ENCODE data around the gene CNKSR2. TPM values are rescaled to one million over a fixed set of nuclear protein-coding genes. Genes with fewer than 3 reads are reported as not detected.
A peak's percentile ranks its signal among the peaks of the same experiment; 100 is the strongest.

The CNKSR2 gene
- total and polyA plus RNA-seq, 4 donors: 0.74 to 41.4 (median 2.1) TPM

DNA sequence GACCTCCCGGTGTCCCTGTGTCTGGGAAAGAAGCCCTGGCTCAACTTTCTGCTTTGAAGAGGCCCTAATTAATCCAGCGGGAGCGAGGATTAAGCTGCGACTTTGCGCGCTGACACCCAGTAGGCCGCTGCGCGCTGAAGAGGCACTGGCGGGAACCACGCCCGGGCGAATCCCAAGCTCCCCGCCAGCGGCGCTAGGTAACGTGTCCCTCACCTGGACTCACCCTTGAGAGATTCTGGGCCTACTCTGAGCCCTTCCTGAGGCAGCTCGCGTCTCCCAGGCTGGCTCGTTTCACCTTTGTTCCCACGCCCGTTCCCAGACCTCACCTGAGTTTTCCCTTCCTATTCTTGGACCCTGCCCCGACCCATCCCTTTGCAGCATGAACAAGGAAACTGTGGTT, 284.5 kb downstream of the CNKSR2 start:
- Histone ChIP-seq H3K9ac (ENCODE audit: insufficient read depth in 1 of 2, low read length in 2 of 2) (no peak overlapping the region), H3K27ac (ENCODE audit: low read depth in 1 of 2, low read length in 1 of 2) (peak overlapping the region in 1 of 2 donors; percentile 93), H3K4me3 (no peak overlapping the region), H3K36me3 (ENCODE audit: control insufficient read depth in 4 of 4, insufficient read depth in 4 of 4, low read length in 4 of 4) (no peaks in the 10 kb centered on the region), H3K9me3 (ENCODE audit: control insufficient read depth in 4 of 4, insufficient read depth in 3 of 4, low read length in 3 of 4) (peaks cover 0 to 6% (median 0%) of the 10 kb centered on the region in 4 donors), H3K4me1 (ENCODE audit: control insufficient read depth in 5 of 5, insufficient read depth in 5 of 5, low read length in 5 of 5) (peaks cover 0 to 17% (median 2%) of the 10 kb centered on the region in 5 donors), H3K27me3 (ENCODE audit: control insufficient read depth in 3 of 3, insufficient read depth in 3 of 3, low read length in 2 of 3) (peaks cover 2 to 9% (median 4%) of the 10 kb centered on the region in 3 donors)
- TF ChIP-seq, protein P1, sequence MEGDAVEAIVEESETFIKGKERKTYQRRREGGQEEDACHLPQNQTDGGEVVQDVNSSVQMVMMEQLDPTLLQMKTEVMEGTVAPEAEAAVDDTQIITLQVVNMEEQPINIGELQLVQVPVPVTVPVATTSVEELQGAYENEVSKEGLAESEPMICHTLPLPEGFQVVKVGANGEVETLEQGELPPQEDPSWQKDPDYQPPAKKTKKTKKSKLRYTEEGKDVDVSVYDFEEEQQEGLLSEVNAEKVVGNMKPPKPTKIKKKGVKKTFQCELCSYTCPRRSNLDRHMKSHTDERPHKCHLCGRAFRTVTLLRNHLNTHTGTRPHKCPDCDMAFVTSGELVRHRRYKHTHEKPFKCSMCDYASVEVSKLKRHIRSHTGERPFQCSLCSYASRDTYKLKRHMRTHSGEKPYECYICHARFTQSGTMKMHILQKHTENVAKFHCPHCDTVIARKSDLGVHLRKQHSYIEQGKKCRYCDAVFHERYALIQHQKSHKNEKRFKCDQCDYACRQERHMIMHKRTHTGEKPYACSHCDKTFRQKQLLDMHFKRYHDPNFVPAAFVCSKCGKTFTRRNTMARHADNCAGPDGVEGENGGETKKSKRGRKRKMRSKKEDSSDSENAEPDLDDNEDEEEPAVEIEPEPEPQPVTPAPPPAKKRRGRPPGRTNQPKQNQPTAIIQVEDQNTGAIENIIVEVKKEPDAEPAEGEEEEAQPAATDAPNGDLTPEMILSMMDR (IDR thresholded peaks at IDR 0.05; ENCODE audit: control extremely low read depth, extremely low read depth): no peak
- WGBS, 2 donors: 41 to 42% methylated on average over 7 to 23 of the region's 23 CpGs
- DNase-seq (no peak), ATAC-seq (ENCODE audit: insufficient read depth, low FRiP score) (no peak)

DNA sequence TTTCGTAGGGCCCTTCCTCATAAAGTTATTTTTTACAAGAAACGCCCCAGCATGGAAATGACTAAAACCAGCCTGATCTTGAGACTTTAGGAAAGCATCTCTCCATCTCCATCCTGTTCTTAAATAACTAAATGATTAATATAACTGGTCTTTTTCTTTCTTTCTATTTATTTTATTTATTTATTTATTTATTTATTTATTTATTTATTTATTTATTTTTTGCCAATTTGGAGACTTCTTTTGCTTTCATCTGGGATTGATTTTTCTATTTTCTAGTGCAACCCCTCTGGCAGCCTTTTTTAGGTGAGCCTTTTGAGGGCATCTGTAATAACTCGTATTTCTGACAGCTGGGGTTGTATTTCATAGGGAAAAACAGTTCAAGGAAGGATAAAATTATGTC, 285.1 kb downstream of the CNKSR2 start:
- Histone ChIP-seq H3K4me3 (no peak overlapping the region), H3K9me3 (ENCODE audit: control insufficient read depth in 4 of 4, insufficient read depth in 3 of 4, low read length in 3 of 4) (peaks cover 0 to 6% (median 0%) of the 10 kb centered on the region in 4 donors), H3K4me1 (ENCODE audit: control insufficient read depth in 5 of 5, insufficient read depth in 5 of 5, low read length in 5 of 5) (peaks cover 0 to 17% (median 2%) of the 10 kb centered on the region in 5 donors), H3K27ac (ENCODE audit: low read depth in 1 of 2, low read length in 1 of 2) (peak overlapping the region in 1 of 2 donors; percentile 93), H3K36me3 (ENCODE audit: control insufficient read depth in 4 of 4, insufficient read depth in 4 of 4, low read length in 4 of 4) (no peaks in the 10 kb centered on the region), H3K9ac (ENCODE audit: insufficient read depth in 1 of 2, low read length in 2 of 2) (no peak overlapping the region), H3K27me3 (ENCODE audit: control insufficient read depth in 3 of 3, insufficient read depth in 3 of 3, low read length in 2 of 3) (peaks cover 2 to 9% (median 4%) of the 10 kb centered on the region in 3 donors)
- WGBS, 2 donors: 71 to 87% methylated on average over 3 of the region's 3 CpGs
- DNase-seq (no peak), ATAC-seq (ENCODE audit: insufficient read depth, low FRiP score) (no peak)
- TF ChIP-seq, protein P1 (IDR thresholded peaks at IDR 0.05; ENCODE audit: control extremely low read depth, extremely low read depth): no peak

DNA sequence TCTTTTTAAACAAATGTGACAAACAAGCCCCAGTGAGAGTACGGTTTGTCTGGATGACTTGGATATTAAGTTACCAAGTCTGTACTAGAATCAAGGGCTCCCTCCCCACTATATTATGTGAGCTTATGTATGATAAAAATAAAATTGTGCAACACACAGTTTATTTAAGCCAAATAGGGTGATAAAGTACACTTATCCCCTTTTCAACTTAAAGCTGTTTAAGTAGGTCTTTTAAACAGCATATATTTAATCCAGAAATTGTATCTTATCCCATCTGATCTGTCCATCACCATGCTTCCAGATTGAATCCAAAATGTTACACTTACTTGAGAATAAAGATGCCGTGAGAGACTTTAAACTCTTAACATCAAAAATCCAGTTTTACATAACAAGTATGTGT, 285.9 kb downstream of the CNKSR2 start:
- DNase-seq (peak in 2 of 3 donors; percentile 68 to 77), ATAC-seq (ENCODE audit: insufficient read depth, low FRiP score) (no peak)
- no peak overlapping the region for H3K9ac ChIP-seq (ENCODE audit: insufficient read depth in 1 of 2, low read length in 2 of 2)
- peaks cover 0 to 6% (median 0%) of the 10 kb centered on the region in 4 donors for H3K9me3 ChIP-seq (ENCODE audit: control insufficient read depth in 4 of 4, insufficient read depth in 3 of 4, low read length in 3 of 4)
- H3K36me3 ChIP-seq (ENCODE audit: control insufficient read depth in 4 of 4, insufficient read depth in 4 of 4, low read length in 4 of 4): no peaks in the 10 kb centered on the region
- 77 to 86% methylated on average over 2 of the region's 2 CpGs for WGBS, 2 donors
- no peak overlapping the region for H3K27ac ChIP-seq (ENCODE audit: low read depth in 1 of 2, low read length in 1 of 2)
- H3K27me3 ChIP-seq (ENCODE audit: control insufficient read depth in 3 of 3, insufficient read depth in 3 of 3, low read length in 2 of 3): peaks cover 2 to 9% (median 4%) of the 10 kb centered on the region in 3 donors
- H3K4me3 ChIP-seq: no peak overlapping the region
- H3K4me1 ChIP-seq (ENCODE audit: control insufficient read depth in 5 of 5, insufficient read depth in 5 of 5, low read length in 5 of 5): peaks cover 0 to 17% (median 2%) of the 10 kb centered on the region in 5 donors
- TF ChIP-seq, protein P1 (IDR thresholded peaks at IDR 0.05; ENCODE audit: control extremely low read depth, extremely low read depth): no peak

DNA sequence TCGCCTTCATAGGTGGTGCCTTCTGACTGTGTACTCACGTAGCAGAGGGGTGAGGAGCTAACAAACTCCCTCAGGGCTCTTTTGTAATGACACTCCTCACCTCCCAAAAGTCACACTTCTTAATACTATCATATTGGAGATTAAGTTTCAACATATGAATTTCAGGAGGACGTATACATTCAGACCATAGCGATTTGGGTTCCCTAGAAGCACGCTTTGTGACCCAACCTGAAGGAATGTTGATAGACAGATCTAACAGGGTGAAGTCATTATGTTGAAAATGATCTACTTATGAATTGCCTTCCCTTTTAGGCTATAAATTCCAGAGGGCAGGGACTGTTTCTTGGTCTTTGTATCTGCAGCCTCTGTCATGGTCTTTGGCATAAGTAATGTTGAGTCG, 287.1 kb downstream of the CNKSR2 start:
- Histone ChIP-seq H3K4me1 (ENCODE audit: control insufficient read depth in 5 of 5, insufficient read depth in 5 of 5, low read length in 5 of 5) (peaks cover 0 to 17% (median 1%) of the 10 kb centered on the region in 5 donors), H3K9ac (ENCODE audit: insufficient read depth in 1 of 2, low read length in 2 of 2) (no peak overlapping the region), H3K27me3 (ENCODE audit: control insufficient read depth in 3 of 3, insufficient read depth in 3 of 3, low read length in 2 of 3) (peaks cover 2 to 9% (median 4%) of the 10 kb centered on the region in 3 donors), H3K36me3 (ENCODE audit: control insufficient read depth in 4 of 4, insufficient read depth in 4 of 4, low read length in 4 of 4) (no peaks in the 10 kb centered on the region), H3K9me3 (ENCODE audit: control insufficient read depth in 4 of 4, insufficient read depth in 3 of 4, low read length in 3 of 4) (peaks cover 0 to 5% (median 0%) of the 10 kb centered on the region in 4 donors), H3K27ac (ENCODE audit: low read depth in 1 of 2, low read length in 1 of 2) (peak overlapping the region in 1 of 2 donors; percentile 29), H3K4me3 (no peak overlapping the region)
- ATAC-seq (ENCODE audit: insufficient read depth, low FRiP score) (no peak), DNase-seq (no peak)
- TF ChIP-seq, protein P1 (IDR thresholded peaks at IDR 0.05; ENCODE audit: control extremely low read depth, extremely low read depth): no peak
- WGBS, 2 donors: 57 to 87% methylated on average over 6 of the region's 6 CpGs
